MCF 10A (cell line): Measurements from ENCODE around the gene PPID. TPM values are rescaled to one million over a fixed set of nuclear protein-coding genes. Genes with fewer than 3 reads are reported as not detected.
"Not testable (repeated sequence)": the region's sequence is repeated elsewhere in the genome, so short reads cannot be mapped to it uniquely, and the experiment has no call there.

Experiments
- BruUV-seq: library from RNA; stranded (reverse); fragments of 400-500 nt; replicated peaks from 2 replicates; lab custom pipeline; 2021; lab: Mats Ljungman, UMichigan
- CTCF ChIA-PET: fragments of 300-600 bp; sonication (Branson Sonifier 250); formaldehyde crosslinking; extraction: SDS; loops from one replicate; lab custom pipeline; 2021; ENCODE audit warnings: antibody characterized with exemption, inconsistent platforms; lab: Yijun Ruan, JAX
- POLR2A ChIA-PET: fragments of 300-600, 350-650 bp; sonication (Branson Sonifier 250); formaldehyde crosslinking; extraction: SDS; loops from one replicate; lab custom pipeline; 2020; ENCODE audit warnings: antibody characterized with exemption, inconsistent platforms; lab: Yijun Ruan, JAX
- DNase-seq: peaks from one replicate; pipeline ENCODE4 v3.0.0-alpha.2; 2018; ENCODE audit not compliant: unreplicated experiment
- H3K27ac Mint-ChIP-seq: one replicate; pipeline ENCODE4 v1.8.0; 2022; ENCODE audit warnings: mild to moderate bottlenecking, low read depth, mixed read lengths; ENCODE audit not compliant: unreplicated experiment
- H3K27me3 Mint-ChIP-seq: one replicate; pipeline ENCODE4 v1.8.0; 2022; ENCODE audit warnings: mixed read lengths; ENCODE audit not compliant: insufficient read depth, unreplicated experiment
- H3K36me3 Mint-ChIP-seq: one replicate; pipeline ENCODE4 v1.8.0; 2022; ENCODE audit warnings: mild to moderate bottlenecking, moderate library complexity, mixed read lengths; ENCODE audit not compliant: insufficient read depth, unreplicated experiment
- H3K4me1 Mint-ChIP-seq: one replicate; pipeline ENCODE4 v1.8.0; 2022; ENCODE audit warnings: mixed read lengths; ENCODE audit not compliant: insufficient read depth, unreplicated experiment
- H3K4me3 Mint-ChIP-seq: one replicate; pipeline ENCODE4 v1.8.0; 2022; ENCODE audit warnings: mild to moderate bottlenecking, moderate library complexity, mixed read lengths; ENCODE audit not compliant: unreplicated experiment
- H3K9me3 Mint-ChIP-seq: one replicate; pipeline ENCODE4 v1.8.0; 2022; ENCODE audit warnings: mixed read lengths; ENCODE audit not compliant: unreplicated experiment
- intact Hi-C: fragments of 100-400 bp; cut with micrococcal nuclease; formaldehyde crosslinking; loops from 2 replicates; pipeline ENCODE4 v1.14.1; 2022
- total RNA-seq: library from RNA; stranded (reverse); gene quantifications from 2 replicates; pipeline ENCODE4 v1.2.3, GENCODE V29; 2022
- TF ChIP-seq, protein P1 (sequence below): fragments of 200-600 bp; IDR thresholded peaks from one replicate; pipeline ENCODE4 v1.8.0; 2022; ENCODE audit warnings: antibody characterized with exemption, mild to moderate bottlenecking; ENCODE audit not compliant: unreplicated experiment

Gene PPID
- total RNA-seq, 1 experiment from 2014 or later: 29.2 TPM

GRCh38 chr4:158669310-158669709 lies 53.9 kb downstream of the PPID start:
- Mint-ChIP-seq H3K4me1 (peaks cover 8% of the 10 kb centered on the region), H3K27ac (no peak overlapping the region), H3K36me3 (peaks cover 8% of the 10 kb centered on the region), H3K4me3 (no peak overlapping the region), H3K27me3 (no peaks in the 10 kb centered on the region), H3K9me3 (no peaks in the 10 kb centered on the region)
- BruUV-seq: no TSS peak
- DNase-seq: no peak
- ChIA-PET POLR2A (interaction anchor here (1.2 kb wide), 1 partner anchor 9 kb away, joined by 3 read pairs; no protein-coding TSS in a partner anchor), CTCF (no interaction called here)
- TF ChIP-seq, protein P1, sequence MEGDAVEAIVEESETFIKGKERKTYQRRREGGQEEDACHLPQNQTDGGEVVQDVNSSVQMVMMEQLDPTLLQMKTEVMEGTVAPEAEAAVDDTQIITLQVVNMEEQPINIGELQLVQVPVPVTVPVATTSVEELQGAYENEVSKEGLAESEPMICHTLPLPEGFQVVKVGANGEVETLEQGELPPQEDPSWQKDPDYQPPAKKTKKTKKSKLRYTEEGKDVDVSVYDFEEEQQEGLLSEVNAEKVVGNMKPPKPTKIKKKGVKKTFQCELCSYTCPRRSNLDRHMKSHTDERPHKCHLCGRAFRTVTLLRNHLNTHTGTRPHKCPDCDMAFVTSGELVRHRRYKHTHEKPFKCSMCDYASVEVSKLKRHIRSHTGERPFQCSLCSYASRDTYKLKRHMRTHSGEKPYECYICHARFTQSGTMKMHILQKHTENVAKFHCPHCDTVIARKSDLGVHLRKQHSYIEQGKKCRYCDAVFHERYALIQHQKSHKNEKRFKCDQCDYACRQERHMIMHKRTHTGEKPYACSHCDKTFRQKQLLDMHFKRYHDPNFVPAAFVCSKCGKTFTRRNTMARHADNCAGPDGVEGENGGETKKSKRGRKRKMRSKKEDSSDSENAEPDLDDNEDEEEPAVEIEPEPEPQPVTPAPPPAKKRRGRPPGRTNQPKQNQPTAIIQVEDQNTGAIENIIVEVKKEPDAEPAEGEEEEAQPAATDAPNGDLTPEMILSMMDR: no peak
- intact Hi-C loops: no loop called here

DNA sequence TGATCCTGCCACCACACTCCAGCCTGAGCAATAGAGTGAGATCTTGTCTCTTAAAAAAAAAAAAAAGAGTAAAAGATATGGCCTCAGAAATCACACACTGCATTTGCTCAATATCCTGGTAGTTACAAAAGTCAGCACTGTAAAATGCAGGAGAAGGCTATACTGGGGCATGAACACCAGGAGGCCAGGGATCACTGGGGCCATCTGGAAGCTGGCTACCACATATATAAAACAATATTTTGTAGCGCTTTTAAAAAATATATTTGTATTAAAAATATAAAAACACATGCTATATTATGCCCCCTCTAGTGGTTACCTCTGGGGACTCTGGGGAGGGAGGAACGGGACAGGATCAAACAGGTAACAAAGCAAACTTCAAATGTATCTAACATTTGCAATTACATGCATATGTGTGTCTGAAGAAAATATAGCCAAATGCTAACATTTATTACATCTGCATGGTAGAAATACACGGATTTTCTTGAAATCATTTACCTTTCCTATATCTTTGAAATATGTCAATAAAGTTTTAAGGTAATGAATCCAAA lies 55.5 kb downstream of the PPID start:
- Mint-ChIP-seq H3K27me3 (no peaks in the 10 kb centered on the region), H3K27ac (no peak overlapping the region), H3K36me3 (peaks cover 8% of the 10 kb centered on the region), H3K4me3 (no peak overlapping the region), H3K9me3 (no peaks in the 10 kb centered on the region), H3K4me1 (peaks cover 8% of the 10 kb centered on the region)
- TF ChIP-seq, protein P1: peak; percentile 61
- peak; percentile 58 for DNase-seq
- no TSS peak for BruUV-seq
- ChIA-PET POLR2A (interaction anchor here (0.7 to 1.4 kb wide), 2 partner anchors 12 to 42 kb away, joined by 3 read pairs; no protein-coding TSS in a partner anchor), CTCF (interaction anchor here (0.6 to 2.3 kb wide), 5 partner anchors 11 to 424 kb away, joined by 3 to 10 read pairs (median 4); no protein-coding TSS in a partner anchor)
- intact Hi-C loops: no loop called here

- POLR2A ChIA-PET: interaction anchor here (1.4 kb wide), 1 partner anchor 11 kb away, joined by 3 read pairs; no protein-coding TSS in a partner anchor
- intact Hi-C loops: no loop called here
- Mint-ChIP-seq H3K27ac (no peak overlapping the region), H3K36me3 (peaks cover 4% of the 10 kb centered on the region), H3K27me3 (no peaks in the 10 kb centered on the region), H3K4me3 (no peak overlapping the region), H3K4me1 (peaks cover 8% of the 10 kb centered on the region), H3K9me3 (no peaks in the 10 kb centered on the region)
- CTCF ChIA-PET: interaction anchor here (0.6 to 2.3 kb wide), 3 partner anchors 24 to 423 kb away, joined by 3 to 10 read pairs (median 3); no protein-coding TSS in a partner anchor
- TF ChIP-seq, protein P1: no peak
- BruUV-seq: no TSS peak
- no peak for DNase-seq
These were observed 56.3 kb downstream of the PPID start for GRCh38 chr4:158666892-158667291.

DNA sequence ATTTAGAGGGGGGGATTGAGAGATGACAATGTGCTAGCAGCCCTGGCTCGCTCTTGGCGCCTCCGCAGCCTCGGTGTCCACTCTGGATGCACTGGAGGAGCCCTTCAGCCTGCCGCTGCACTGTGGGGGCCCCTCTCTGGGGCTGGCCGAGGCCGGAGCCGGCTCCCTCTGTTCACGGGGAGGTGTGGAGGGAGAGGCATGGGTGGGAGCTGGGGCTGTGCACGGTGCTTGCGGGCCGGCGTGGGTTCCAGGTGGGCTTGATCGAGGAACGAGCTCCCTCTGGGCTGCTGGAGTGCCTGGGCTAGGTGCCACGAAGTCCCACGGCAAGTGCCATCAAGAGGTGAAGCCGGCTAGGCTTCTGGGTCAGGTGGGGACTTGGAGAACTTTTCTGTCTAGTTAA lies 58.4 kb downstream of the PPID start:
- ChIA-PET CTCF (interaction anchor here (0.7 to 1.1 kb wide), 3 partner anchors 9 to 537 kb away, joined by 3 to 5 read pairs (median 3); no protein-coding TSS in a partner anchor), POLR2A (no interaction called here)
- TF ChIP-seq, protein P1: no peak
- intact Hi-C loops: no loop called here
- no peaks in the 10 kb centered on the region for H3K27me3 Mint-ChIP-seq
- H3K4me3 Mint-ChIP-seq: no peak overlapping the region
- H3K4me1 Mint-ChIP-seq: no peaks in the 10 kb centered on the region
- BruUV-seq: no TSS peak
- peaks cover 4% of the 10 kb centered on the region for H3K36me3 Mint-ChIP-seq
- no peak for DNase-seq
- H3K27ac Mint-ChIP-seq: no peak overlapping the region
- H3K9me3 Mint-ChIP-seq: no peaks in the 10 kb centered on the region

- H3K36me3 Mint-ChIP-seq, H3K27me3 Mint-ChIP-seq, H3K4me1 Mint-ChIP-seq, intact Hi-C loops, CTCF ChIA-PET, DNase-seq, H3K27ac Mint-ChIP-seq, POLR2A ChIA-PET, H3K4me3 Mint-ChIP-seq, BruUV-seq, H3K9me3 Mint-ChIP-seq: not testable (repeated sequence)
These were observed 59.2 kb downstream of the PPID start for GRCh38 chr4:158663707-158664625.
